Astrocyte of the spinal cord (primary cell): ENCODE data around the gene CASKIN1.

ENCODE experiments used
- DNase-seq: peaks from one replicate; pipeline ENCODE4 v3.0.0; 2011; ENCODE audit warnings: low read depth, low spot score
- H3K4me3 ChIP-seq: 2 replicates; pipeline ENCODE4 v1.5.1; 2011; ENCODE audit warnings: low read depth, mild to moderate bottlenecking, low read length, moderate library complexity
- CTCF ChIP-seq: IDR thresholded peaks from 2 replicates; pipeline ENCODE4 v1.5.1; 2012; ENCODE audit warnings: low read depth, mild to moderate bottlenecking, low read length, inconsistent platforms
- in situ Hi-C: cut with HindIII; loops from 2 replicates; pipeline ENCODE4 v1.10.0; 2017; ENCODE audit warnings: low sequenced_read_pairs

Gene CASKIN1

GRCh38 chr16:2235695-2236336 is 39.4 kb upstream of the CASKIN1 start:
- TF ChIP-seq CTCF: no peak
- DNase-seq: no peak
- H3K4me3 ChIP-seq: no peak overlapping the region
- in situ Hi-C loops: no loop called here

- in situ Hi-C loops: no loop called here
- DNase-seq: no peak
- H3K4me3 ChIP-seq: no peak overlapping the region
- no peak for TF ChIP-seq CTCF
These were observed 38.8 kb upstream of the CASKIN1 start for GRCh38 chr16:2235234-2235651.

GRCh38 chr16:2234813-2235170 is 38.4 kb upstream of the CASKIN1 start:
- no peak for DNase-seq
- no peak overlapping the region for H3K4me3 ChIP-seq
- in situ Hi-C loops: no loop called here
- no peak for TF ChIP-seq CTCF

GRCh38 chr16:2233872-2234812 is 37.7 kb upstream of the CASKIN1 start:
- no peak for TF ChIP-seq CTCF
- no peak for DNase-seq
- H3K4me3 ChIP-seq: no peak overlapping the region
- in situ Hi-C loops: no loop called here

- no peak overlapping the region for H3K4me3 ChIP-seq
- no peak for TF ChIP-seq CTCF
- in situ Hi-C loops: no loop called here
- DNase-seq: no peak
These were observed 36.8 kb upstream of the CASKIN1 start for GRCh38 chr16:2233046-2233775.
